Measurements from ENCODE around the gene BORCS5.

Gene BORCS5

GRCh38 chr12:12399776-12400305 is 43.0 kb downstream of the BORCS5 start:
- Histone ChIP-seq H4K20me1 (ENCODE audit: control insufficient read depth, insufficient read depth, low read depth, low read length) (no peaks in the 10 kb centered on the region), H3K27me3 (ENCODE audit: control insufficient read depth, low read length) (no peaks in the 10 kb centered on the region), H3K27ac (ENCODE audit: low read depth, low read length) (no peak overlapping the region), H3K36me3 (ENCODE audit: control insufficient read depth, low read length) (no peaks in the 10 kb centered on the region), H3F3A (ENCODE audit: control insufficient read depth, insufficient read depth) (no peaks in the 10 kb centered on the region), H3K79me2 (ENCODE audit: control insufficient read depth, low read length) (no peaks in the 10 kb centered on the region), H3K4me1 (ENCODE audit: control insufficient read depth, low read length) (no peaks in the 10 kb centered on the region), H3K4me3 (ENCODE audit: low read length) (no peak overlapping the region), H3K4me2 (ENCODE audit: low read length) (no peak overlapping the region), H3K9me2 (replicated peaks; ENCODE audit: control insufficient read depth, low read length) (no peaks in the 10 kb centered on the region), H3K9me3 (ENCODE audit: control insufficient read depth, insufficient read depth, low read length) (no peaks in the 10 kb centered on the region)
- TF ChIP-seq CTCF (IDR thresholded peaks at IDR 0.05; ENCODE audit: low read depth, low read length, poor library complexity, severe bottlenecking) = no peak

- no peak for TF ChIP-seq EZH2phosphoT487 (IDR thresholded peaks at IDR 0.05; ENCODE audit: borderline replicate concordance, low read length)
- no peaks in the 10 kb centered on the region for H3K27me3 ChIP-seq (ENCODE audit: control insufficient read depth, low read length)
- H3K9me2 ChIP-seq (replicated peaks; ENCODE audit: control insufficient read depth, low read length) = no peaks in the 10 kb centered on the region
- H3K36me3 ChIP-seq (ENCODE audit: control insufficient read depth, low read length) = no peaks in the 10 kb centered on the region
- no peak overlapping the region for H3K4me3 ChIP-seq (ENCODE audit: low read length)
- no peaks in the 10 kb centered on the region for H3K9me3 ChIP-seq (ENCODE audit: control insufficient read depth, insufficient read depth, low read length)
- no peaks in the 10 kb centered on the region for H3K4me1 ChIP-seq (ENCODE audit: control insufficient read depth, low read length)
- H3K79me2 ChIP-seq (ENCODE audit: control insufficient read depth, low read length) = no peaks in the 10 kb centered on the region
- no peaks in the 10 kb centered on the region for H3F3A ChIP-seq (ENCODE audit: control insufficient read depth, insufficient read depth)
- no peak overlapping the region for H3K27ac ChIP-seq (ENCODE audit: low read depth, low read length)
- H4K20me1 ChIP-seq (ENCODE audit: control insufficient read depth, insufficient read depth, low read depth, low read length) = no peaks in the 10 kb centered on the region
- H3K4me2 ChIP-seq (ENCODE audit: low read length) = no peak overlapping the region
Measured at GRCh38 chr12:12400793-12401192, 43.9 kb downstream of the BORCS5 start.

GRCh38 chr12:12403264-12404248 is 46.7 kb downstream of the BORCS5 start:
- Histone ChIP-seq H3K4me3 (ENCODE audit: low read length) (no peak overlapping the region), H3K9me2 (replicated peaks; ENCODE audit: control insufficient read depth, low read length) (no peaks in the 10 kb centered on the region), H3K9me3 (ENCODE audit: control insufficient read depth, insufficient read depth, low read length) (no peaks in the 10 kb centered on the region), H3K27me3 (ENCODE audit: control insufficient read depth, low read length) (no peaks in the 10 kb centered on the region), H3K79me2 (ENCODE audit: control insufficient read depth, low read length) (no peaks in the 10 kb centered on the region), H3K27ac (ENCODE audit: low read depth, low read length) (no peak overlapping the region), H3K4me1 (ENCODE audit: control insufficient read depth, low read length) (no peaks in the 10 kb centered on the region), H4K20me1 (ENCODE audit: control insufficient read depth, insufficient read depth, low read depth, low read length) (no peaks in the 10 kb centered on the region), H3K36me3 (ENCODE audit: control insufficient read depth, low read length) (no peaks in the 10 kb centered on the region), H3K4me2 (ENCODE audit: low read length) (no peak overlapping the region), H3F3A (ENCODE audit: control insufficient read depth, insufficient read depth) (no peaks in the 10 kb centered on the region)
- no peak for TF ChIP-seq EZH2phosphoT487 (IDR thresholded peaks at IDR 0.05; ENCODE audit: borderline replicate concordance, low read length)
- TF ChIP-seq CTCF (IDR thresholded peaks at IDR 0.05; ENCODE audit: low read depth, low read length, poor library complexity, severe bottlenecking) = no peak

- TF ChIP-seq EZH2phosphoT487 (IDR thresholded peaks at IDR 0.05; ENCODE audit: borderline replicate concordance, low read length) (no peak), CTCF (IDR thresholded peaks at IDR 0.05; ENCODE audit: low read depth, low read length, poor library complexity, severe bottlenecking) (no peak)
- no peak overlapping the region for H3K27ac ChIP-seq (ENCODE audit: low read depth, low read length)
- no peak overlapping the region for H3K4me3 ChIP-seq (ENCODE audit: low read length)
- H4K20me1 ChIP-seq (ENCODE audit: control insufficient read depth, insufficient read depth, low read depth, low read length) = no peaks in the 10 kb centered on the region
- H3K4me2 ChIP-seq (ENCODE audit: low read length) = no peak overlapping the region
- no peaks in the 10 kb centered on the region for H3K27me3 ChIP-seq (ENCODE audit: control insufficient read depth, low read length)
- no peaks in the 10 kb centered on the region for H3F3A ChIP-seq (ENCODE audit: control insufficient read depth, insufficient read depth)
- H3K79me2 ChIP-seq (ENCODE audit: control insufficient read depth, low read length) = no peaks in the 10 kb centered on the region
- H3K9me2 ChIP-seq (replicated peaks; ENCODE audit: control insufficient read depth, low read length) = no peaks in the 10 kb centered on the region
- H3K4me1 ChIP-seq (ENCODE audit: control insufficient read depth, low read length) = no peaks in the 10 kb centered on the region
- H3K36me3 ChIP-seq (ENCODE audit: control insufficient read depth, low read length) = no peaks in the 10 kb centered on the region
- no peaks in the 10 kb centered on the region for H3K9me3 ChIP-seq (ENCODE audit: control insufficient read depth, insufficient read depth, low read length)
Measured at GRCh38 chr12:12404297-12404696, 47.4 kb downstream of the BORCS5 start.
